ENCODE measurements around the gene TLK2. TPM values are rescaled to one million over a fixed set of nuclear protein-coding genes. Genes with fewer than 3 reads are reported as not detected.

Gene TLK2
- total and polyA plus RNA-seq, 9 donors, result 23.4 to 50.2 (median 35.7) TPM

GRCh38 chr17:62641153-62641552 lies 162.5 kb downstream of the TLK2 start:
- no peaks in the 10 kb centered on the region for H3K9me3 ChIP-seq
- H3K4me3 ChIP-seq, result no peak overlapping the region
- 88 to 93% (median 89%) methylated on average over 10 of the region's 10 CpGs for WGBS, 3 donors
- H3K4me1 ChIP-seq (ENCODE audit: insufficient read depth), result peaks cover 4% of the 10 kb centered on the region
- TF ChIP-seq POLR2A (IDR thresholded peaks at IDR 0.05), result no peak
- no peak for TF ChIP-seq EP300 (IDR thresholded peaks at IDR 0.05)
- TF ChIP-seq CTCF (IDR thresholded peaks at IDR 0.05), result no peak
- no peaks in the 10 kb centered on the region for H3K36me3 ChIP-seq
- DNase-seq, result peak in 1 of 5 donors; percentile 27
- intact Hi-C loops (cut with DNase I), result no loop called here
- H3K27me3 ChIP-seq, result no peaks in the 10 kb centered on the region
- no peak overlapping the region for H3K27ac ChIP-seq

GRCh38 chr17:62641951-62642350 lies 163.3 kb downstream of the TLK2 start:
- Histone ChIP-seq H3K36me3 (no peaks in the 10 kb centered on the region), H3K27me3 (no peaks in the 10 kb centered on the region), H3K4me1 (ENCODE audit: insufficient read depth) (peaks cover 2% of the 10 kb centered on the region), H3K9me3 (no peaks in the 10 kb centered on the region), H3K4me3 (no peak overlapping the region), H3K27ac (no peak overlapping the region)
- no peak for DNase-seq
- WGBS, 3 donors, result 33 to 54% (median 49%) methylated on average over 6 of the region's 6 CpGs
- intact Hi-C loops (cut with DNase I), result no loop called here
- no peak for TF ChIP-seq POLR2A (IDR thresholded peaks at IDR 0.05)
- no peak for TF ChIP-seq CTCF (IDR thresholded peaks at IDR 0.05)
- TF ChIP-seq EP300 (IDR thresholded peaks at IDR 0.05), result no peak

- TF ChIP-seq EP300 (IDR thresholded peaks at IDR 0.05) (no peak), POLR2A (IDR thresholded peaks at IDR 0.05) (no peak), CTCF (IDR thresholded peaks at IDR 0.05) (no peak)
- Histone ChIP-seq H3K27me3 (no peaks in the 10 kb centered on the region), H3K36me3 (no peaks in the 10 kb centered on the region), H3K27ac (no peak overlapping the region), H3K4me1 (ENCODE audit: insufficient read depth) (peaks cover 5% of the 10 kb centered on the region), H3K9me3 (no peaks in the 10 kb centered on the region), H3K4me3 (no peak overlapping the region)
- intact Hi-C loops (cut with DNase I), result no loop called here
- DNase-seq, result no peak
- 86 to 91% (median 91%) methylated on average over 6 of the region's 6 CpGs for WGBS, 3 donors
These were observed 164.9 kb downstream of the TLK2 start for GRCh38 chr17:62643496-62643895.

- no peak overlapping the region for H3K4me3 ChIP-seq
- TF ChIP-seq POLR2A (IDR thresholded peaks at IDR 0.05) (no peak), CTCF (IDR thresholded peaks at IDR 0.05) (no peak), EP300 (IDR thresholded peaks at IDR 0.05) (no peak)
- no peaks in the 10 kb centered on the region for H3K36me3 ChIP-seq
- H3K27me3 ChIP-seq, result no peaks in the 10 kb centered on the region
- peaks cover 9% of the 10 kb centered on the region for H3K4me1 ChIP-seq (ENCODE audit: insufficient read depth)
- DNase-seq, result peak in 1 of 5 donors; percentile 38
- no peaks in the 10 kb centered on the region for H3K9me3 ChIP-seq
- 36 to 62% (median 44%) methylated on average over 17 of the region's 17 CpGs for WGBS, 3 donors
- H3K27ac ChIP-seq, result no peak overlapping the region
- intact Hi-C loops (cut with DNase I), result no loop called here
These were observed 166.0 kb downstream of the TLK2 start for GRCh38 chr17:62644487-62645173.
